SU-DHL-6 (cell line): Measurements from ENCODE around the gene NLRP3.

Experiments
- H2AFZ ChIP-seq: fragments of 200-600 bp; sonication (generic); 2 replicates; pipeline ENCODE4 v1.6.1; 2014; ENCODE audit warnings: low read depth, mild to moderate bottlenecking, moderate library complexity, mixed read lengths, antibody characterized with exemption, low read length; ENCODE audit not compliant: severe bottlenecking
- H3F3A ChIP-seq: fragments of 200-600 bp; shearing (Covaris generic); 2 replicates; pipeline ENCODE4 v1.6.0; 2016; ENCODE audit warnings: antibody characterized with exemption, mild to moderate bottlenecking; ENCODE audit not compliant: insufficient read depth
- H3K27ac ChIP-seq: fragments of 200-600 bp; sonication (generic); 2 replicates; pipeline ENCODE4 v1.5.1; 2016; ENCODE audit warnings: low read depth, mild to moderate bottlenecking, low read length, moderate library complexity, mixed read lengths
- H3K27me3 ChIP-seq: fragments of 200-600 bp; sonication (generic), shearing (Covaris generic); 2 replicates; pipeline ENCODE4 v1.6.0; 2014; ENCODE audit warnings: mild to moderate bottlenecking, low read length
- H3K36me3 ChIP-seq: fragments of 200-600 bp; sonication (generic); 2 replicates; pipeline ENCODE4 v1.6.1; 2014; ENCODE audit warnings: mild to moderate bottlenecking, low read length, mixed read lengths
- H3K4me2 ChIP-seq: fragments of 300-600, 200-600 bp; shearing (Covaris generic), sonication (generic); 2 replicates; pipeline ENCODE4 v1.6.0; 2014; ENCODE audit warnings: low read length, low read depth, mild to moderate bottlenecking; ENCODE audit not compliant: poor library complexity, severe bottlenecking
- H3K4me3 ChIP-seq: fragments of 200-600 bp; sonication (generic); 2 replicates; pipeline ENCODE4 v1.5.1; 2014; ENCODE audit warnings: antibody characterized with exemption, low read length, mild to moderate bottlenecking, mixed read lengths; ENCODE audit not compliant: insufficient read depth, poor library complexity, severe bottlenecking
- H3K79me2 ChIP-seq: fragments of 200-600 bp; sonication (generic); 2 replicates; pipeline ENCODE4 v1.6.1; 2014; ENCODE audit warnings: mild to moderate bottlenecking, low read length, moderate library complexity; ENCODE audit not compliant: insufficient read depth
- H3K9ac ChIP-seq: fragments of 200-600 bp; sonication (generic); 2 replicates; pipeline ENCODE4 v1.7.0; 2014; ENCODE audit warnings: mild to moderate bottlenecking, low read length
- H3K9me2 ChIP-seq: fragments of 200-600 bp; sonication (generic); replicated peaks from 2 replicates; pipeline ENCODE4 v1.6.1; 2014; ENCODE audit warnings: low read length; ENCODE audit not compliant: insufficient read depth
- H3K9me3 ChIP-seq: fragments of 200-600 bp; sonication (generic); 2 replicates; pipeline ENCODE4 v1.6.1; 2014; ENCODE audit warnings: low read length, mixed read lengths; ENCODE audit not compliant: insufficient read depth
- H4K20me1 ChIP-seq: fragments of 200-600 bp; sonication (generic); 2 replicates; pipeline ENCODE4 v1.6.1; 2014; ENCODE audit warnings: low read depth, mild to moderate bottlenecking, antibody characterized with exemption, low read length, moderate library complexity, mixed read lengths
- CTCF ChIP-seq: fragments of 200-600 bp; sonication (generic); IDR thresholded peaks from one replicate; pipeline ENCODE4 v1.5.1; 2017; ENCODE audit warnings: antibody characterized with exemption, mild to moderate bottlenecking, low read length, moderate library complexity; ENCODE audit not compliant: insufficient read depth, poor library complexity, severe bottlenecking
- EZH2phosphoT487 ChIP-seq: fragments of 200-600 bp; sonication (generic), shearing (Covaris generic); conservative IDR thresholded peaks from 2 replicates; pipeline ENCODE4 v1.6.1; 2018; ENCODE audit warnings: mild to moderate bottlenecking, antibody characterized with exemption, low read length, moderate library complexity, mixed read lengths

The NLRP3 gene

GRCh38 chr1:247409869-247410544 lies 6.0 kb upstream of the NLRP3 start:
- Histone ChIP-seq H3K36me3 (no peaks in the 10 kb centered on the region), H3K27ac (no peak overlapping the region), H4K20me1 (no peaks in the 10 kb centered on the region), H3K9me2 (no peaks in the 10 kb centered on the region), H3K9ac (no peak overlapping the region), H3K4me3 (no peak overlapping the region), H3F3A (no peaks in the 10 kb centered on the region), H3K27me3 (no peaks in the 10 kb centered on the region), H3K4me2 (no peak overlapping the region), H3K79me2 (no peaks in the 10 kb centered on the region), H2AFZ (no peak overlapping the region), H3K9me3 (no peaks in the 10 kb centered on the region)
- TF ChIP-seq CTCF, result no peak
- TF ChIP-seq EZH2phosphoT487, result no peak

DNA sequence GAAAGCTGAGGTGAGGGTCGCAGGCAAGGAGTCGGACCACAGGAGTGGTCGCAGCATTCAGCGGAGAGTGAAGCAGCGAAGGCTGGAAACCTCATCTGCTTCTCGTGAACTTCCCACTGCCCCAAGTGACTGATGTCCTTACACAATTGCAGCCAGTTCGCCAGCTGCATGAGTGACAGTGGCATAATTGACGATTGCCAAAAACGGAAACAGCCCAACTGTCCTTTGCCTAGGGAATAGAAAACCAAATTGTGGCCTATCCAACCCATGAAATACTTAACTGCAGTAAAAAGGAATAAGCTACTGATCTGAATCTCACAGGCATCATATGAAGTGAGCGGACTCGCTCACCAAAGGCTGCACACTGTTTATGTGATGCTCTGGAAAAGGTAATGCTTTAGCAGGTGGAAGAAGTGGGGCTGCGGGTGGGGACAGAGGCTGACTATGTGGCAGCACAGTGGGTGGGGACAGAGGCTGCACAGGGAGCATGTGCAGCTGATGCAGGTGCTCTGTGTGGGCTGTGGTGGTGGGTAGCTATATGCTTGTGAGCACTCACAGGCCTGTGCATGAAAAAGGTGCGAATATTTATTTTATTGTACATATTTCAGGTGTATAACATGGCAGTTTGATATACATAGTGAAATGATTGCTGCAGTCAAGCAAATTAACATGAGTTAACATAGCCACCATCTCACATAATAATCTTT lies 4.2 kb upstream of the NLRP3 start:
- no peaks in the 10 kb centered on the region for H3K79me2 ChIP-seq
- H3K27me3 ChIP-seq, result no peaks in the 10 kb centered on the region
- no peaks in the 10 kb centered on the region for H3K9me3 ChIP-seq
- no peak overlapping the region for H3K4me3 ChIP-seq
- H4K20me1 ChIP-seq, result no peaks in the 10 kb centered on the region
- H3F3A ChIP-seq, result no peaks in the 10 kb centered on the region
- no peaks in the 10 kb centered on the region for H3K36me3 ChIP-seq
- TF ChIP-seq CTCF (no peak), EZH2phosphoT487 (no peak)
- H3K4me2 ChIP-seq, result no peak overlapping the region
- H3K27ac ChIP-seq, result no peak overlapping the region
- H3K9ac ChIP-seq, result no peak overlapping the region
- no peak overlapping the region for H2AFZ ChIP-seq
- H3K9me2 ChIP-seq, result no peaks in the 10 kb centered on the region

GRCh38 chr1:247417831-247418230 lies 1.9 kb downstream of the NLRP3 start:
- no peak for TF ChIP-seq CTCF
- TF ChIP-seq EZH2phosphoT487, result no peak
- H3K4me2 ChIP-seq, result no peak overlapping the region
- no peak overlapping the region for H3K4me3 ChIP-seq
- H2AFZ ChIP-seq, result no peak overlapping the region
- no peak overlapping the region for H3K9ac ChIP-seq
- H3K79me2 ChIP-seq, result no peaks in the 10 kb centered on the region
- H4K20me1 ChIP-seq, result no peaks in the 10 kb centered on the region
- H3K36me3 ChIP-seq, result no peaks in the 10 kb centered on the region
- no peaks in the 10 kb centered on the region for H3K9me2 ChIP-seq
- H3K27ac ChIP-seq, result no peak overlapping the region
- no peaks in the 10 kb centered on the region for H3F3A ChIP-seq
- no peaks in the 10 kb centered on the region for H3K27me3 ChIP-seq
- no peaks in the 10 kb centered on the region for H3K9me3 ChIP-seq
